K562 (cell line): ENCODE measurements around the gene BAIAP3. TPM values are rescaled to one million over a fixed set of nuclear protein-coding genes. Genes with fewer than 3 reads are reported as not detected.

ENCODE experiments used
- E2F5 ChIP-seq: sonication (generic); formaldehyde crosslinking; IDR thresholded peaks from 2 replicates; pipeline ENCODE4 v1.8.0; 2022; ENCODE audit warnings: mild to moderate bottlenecking, missing genetic modification reagents
- HDAC2 ChIP-seq: fragments of 450-650 bp; IDR thresholded peaks from 2 replicates; pipeline ENCODE4 v1.6.1; 2016; ENCODE audit warnings: mild to moderate bottlenecking
- MITF ChIP-seq: IDR thresholded peaks from 2 replicates; pipeline ENCODE4 v1.6.1; 2014; ENCODE audit warnings: antibody characterized with exemption
- PKNOX1 ChIP-seq: fragments of 450-650 bp; IDR thresholded peaks from 2 replicates; pipeline ENCODE4 v1.6.1; 2016
- RBFOX2 ChIP-seq: fragments of 200-400 bp; formaldehyde crosslinking; IDR thresholded peaks from 2 replicates; pipeline ENCODE4 v1.6.1; 2017; ENCODE audit warnings: low read depth, mild to moderate bottlenecking, low read length, moderate library complexity
- SMARCB1 ChIP-seq: IDR thresholded peaks from 2 replicates; pipeline ENCODE4 v1.6.1; 2011; ENCODE audit warnings: improper control_type of control experiment, low read depth; ENCODE audit not compliant: insufficient read length
- TOE1 ChIP-seq, 2 experiments: fragments of 450-650 bp in 1 of 2; sonication (generic) in 1 of 2; formaldehyde crosslinking in 1 of 2; IDR thresholded peaks; 2 replicates each; pipeline versions ENCODE4 v1.7.1 to v1.8.0; 2016 to 2022; ENCODE audit warnings: borderline replicate concordance in 2 of 2, mild to moderate bottlenecking in 2 of 2, antibody characterized with exemption in 1 of 2, inconsistent platforms in 1 of 2, low read depth in 1 of 2, missing genetic modification reagents in 1 of 2, moderate library complexity in 1 of 2
- XRCC4 ChIP-seq: IDR thresholded peaks from one replicate; pipeline ENCODE4 v1.6.1; 2011; ENCODE audit not compliant: insufficient read depth, insufficient read length; ENCODE audit errors: extremely low read depth
- YBX1 ChIP-seq: fragments of 450-650 bp; IDR thresholded peaks from 2 replicates; pipeline ENCODE4 v1.7.1; 2016; ENCODE audit warnings: mild to moderate bottlenecking
- polyA plus RNA-seq, 8 experiments: library from polyadenylated mRNA; depleted of rRNA in 4 of 8; stranded (reverse) in 5 of 8; unstranded in 3 of 8; fragments of >200 nt; fragmentation: Nextera tagmentation in 2 of 8; fragmentation: Illumina TruSeq in 1 of 8; extraction: Ambion mirVana in 2 of 8; extraction: Trizol in 1 of 8; gene quantifications; 2 replicates each; pipeline versions ENCODE4 v1.2.1 to v1.2.3, GENCODE V29; 2011 to 2014; ENCODE audit warnings: inconsistent platforms in 1 of 8, missing spikeins in 1 of 8
- total RNA-seq, 7 experiments: library from RNA; depleted of rRNA in 6 of 7; stranded (reverse); fragments of >200 nt in 6 of 7; fragmentation: Illumina TruSeq in 2 of 7; extraction: Trizol in 2 of 7; gene quantifications; 2 replicates each; pipeline versions ENCODE4 v1.2.1 to v1.2.3, GENCODE V29; 2011 to 2021; ENCODE audit warnings: low replicate concordance in 1 of 7
- TF ChIP-seq, protein P1 (sequence below): sonication (generic); formaldehyde crosslinking; IDR thresholded peaks from 2 replicates; pipeline ENCODE4 v1.8.1; 2023; ENCODE audit warnings: mild to moderate bottlenecking, missing genetic modification reagents
- TF ChIP-seq, protein P2 (sequence below), 3 experiments: IDR thresholded peaks in 2 of 3; conservative IDR thresholded peaks in 1 of 3; 2 replicates each; pipeline ENCODE4 v1.5.1; 2011 to 2012; ENCODE audit warnings: low read length in 3 of 3, mild to moderate bottlenecking in 3 of 3, control low read depth in 2 of 3, improper control_type of control experiment in 1 of 3, inconsistent platforms in 1 of 3, low read depth in 1 of 3, mixed read lengths in 1 of 3, moderate library complexity in 1 of 3; ENCODE audit not compliant: insufficient read depth in 2 of 3
- TF ChIP-seq, protein P3 (sequence below): IDR thresholded peaks from 2 replicates; pipeline ENCODE4 v1.6.1; 2011; ENCODE audit not compliant: insufficient read length; ENCODE audit errors: extremely low read depth

BAIAP3 gene
- total and polyA plus RNA-seq, 9 of the 15 experiments (the other 6 are each of a cell fraction or from before 2014, with no cell fraction given): 0.03 to 4.5 (median 0.57) TPM; not detected in 1

GRCh38 chr16:1319041-1319440 is 14.4 kb upstream of the BAIAP3 start (continued):
- TF ChIP-seq XRCC4: no peak
- peak; percentile 66 for TF ChIP-seq RBFOX2
- no peak for TF ChIP-seq MITF
- TF ChIP-seq, protein P1, sequence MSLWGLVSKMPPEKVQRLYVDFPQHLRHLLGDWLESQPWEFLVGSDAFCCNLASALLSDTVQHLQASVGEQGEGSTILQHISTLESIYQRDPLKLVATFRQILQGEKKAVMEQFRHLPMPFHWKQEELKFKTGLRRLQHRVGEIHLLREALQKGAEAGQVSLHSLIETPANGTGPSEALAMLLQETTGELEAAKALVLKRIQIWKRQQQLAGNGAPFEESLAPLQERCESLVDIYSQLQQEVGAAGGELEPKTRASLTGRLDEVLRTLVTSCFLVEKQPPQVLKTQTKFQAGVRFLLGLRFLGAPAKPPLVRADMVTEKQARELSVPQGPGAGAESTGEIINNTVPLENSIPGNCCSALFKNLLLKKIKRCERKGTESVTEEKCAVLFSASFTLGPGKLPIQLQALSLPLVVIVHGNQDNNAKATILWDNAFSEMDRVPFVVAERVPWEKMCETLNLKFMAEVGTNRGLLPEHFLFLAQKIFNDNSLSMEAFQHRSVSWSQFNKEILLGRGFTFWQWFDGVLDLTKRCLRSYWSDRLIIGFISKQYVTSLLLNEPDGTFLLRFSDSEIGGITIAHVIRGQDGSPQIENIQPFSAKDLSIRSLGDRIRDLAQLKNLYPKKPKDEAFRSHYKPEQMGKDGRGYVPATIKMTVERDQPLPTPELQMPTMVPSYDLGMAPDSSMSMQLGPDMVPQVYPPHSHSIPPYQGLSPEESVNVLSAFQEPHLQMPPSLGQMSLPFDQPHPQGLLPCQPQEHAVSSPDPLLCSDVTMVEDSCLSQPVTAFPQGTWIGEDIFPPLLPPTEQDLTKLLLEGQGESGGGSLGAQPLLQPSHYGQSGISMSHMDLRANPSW (CRISPR knock-in tag): no peak
- TF ChIP-seq YBX1: no peak
- TF ChIP-seq, protein P2, sequence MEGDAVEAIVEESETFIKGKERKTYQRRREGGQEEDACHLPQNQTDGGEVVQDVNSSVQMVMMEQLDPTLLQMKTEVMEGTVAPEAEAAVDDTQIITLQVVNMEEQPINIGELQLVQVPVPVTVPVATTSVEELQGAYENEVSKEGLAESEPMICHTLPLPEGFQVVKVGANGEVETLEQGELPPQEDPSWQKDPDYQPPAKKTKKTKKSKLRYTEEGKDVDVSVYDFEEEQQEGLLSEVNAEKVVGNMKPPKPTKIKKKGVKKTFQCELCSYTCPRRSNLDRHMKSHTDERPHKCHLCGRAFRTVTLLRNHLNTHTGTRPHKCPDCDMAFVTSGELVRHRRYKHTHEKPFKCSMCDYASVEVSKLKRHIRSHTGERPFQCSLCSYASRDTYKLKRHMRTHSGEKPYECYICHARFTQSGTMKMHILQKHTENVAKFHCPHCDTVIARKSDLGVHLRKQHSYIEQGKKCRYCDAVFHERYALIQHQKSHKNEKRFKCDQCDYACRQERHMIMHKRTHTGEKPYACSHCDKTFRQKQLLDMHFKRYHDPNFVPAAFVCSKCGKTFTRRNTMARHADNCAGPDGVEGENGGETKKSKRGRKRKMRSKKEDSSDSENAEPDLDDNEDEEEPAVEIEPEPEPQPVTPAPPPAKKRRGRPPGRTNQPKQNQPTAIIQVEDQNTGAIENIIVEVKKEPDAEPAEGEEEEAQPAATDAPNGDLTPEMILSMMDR (IDR thresholded peaks at IDR 0.05 in 2 of 3, conservative IDR thresholded peaks at IDR 0.05 in 1 of 3; ENCODE audit: insufficient read depth in 2 of 3, low read depth in 1 of 3, low read length in 3 of 3): 0 out of 6 replicates have a peak, but pooled peaks of 1 of the 3 experiments have one; percentile 8
- TF ChIP-seq, protein P3, sequence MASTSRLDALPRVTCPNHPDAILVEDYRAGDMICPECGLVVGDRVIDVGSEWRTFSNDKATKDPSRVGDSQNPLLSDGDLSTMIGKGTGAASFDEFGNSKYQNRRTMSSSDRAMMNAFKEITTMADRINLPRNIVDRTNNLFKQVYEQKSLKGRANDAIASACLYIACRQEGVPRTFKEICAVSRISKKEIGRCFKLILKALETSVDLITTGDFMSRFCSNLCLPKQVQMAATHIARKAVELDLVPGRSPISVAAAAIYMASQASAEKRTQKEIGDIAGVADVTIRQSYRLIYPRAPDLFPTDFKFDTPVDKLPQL: no peak
- no peak for TF ChIP-seq HDAC2
- no peak for TF ChIP-seq E2F5
- TF ChIP-seq TOE1 (IDR thresholded peaks at IDR 0.05; ENCODE audit: borderline replicate concordance): no peak
- no peak for TF ChIP-seq TOE1 (CRISPR knock-in tag; IDR thresholded peaks at IDR 0.05; ENCODE audit: borderline replicate concordance, low read depth)
- no peak for TF ChIP-seq PKNOX1
- TF ChIP-seq SMARCB1: no peak
